GM18861 (cell line): ENCODE results near the gene MED4.
"Not testable (repeated sequence)": the region's sequence is repeated elsewhere in the genome, so short reads cannot be mapped to it uniquely, and the experiment has no call there.

Experiments
- ATAC-seq: cut with Tn5 transposase; IDR thresholded peaks from one replicate; pipeline ENCODE4 v1.9.1; 2021; ENCODE audit not compliant: unreplicated experiment

The MED4 gene

GRCh38 chr13:48096670-48097069, 1.8 kb upstream of the MED4 start:
- no peak for ATAC-seq

- no peak for ATAC-seq
Observed at GRCh38 chr13:48094404-48094780, 512 bp downstream of the MED4 start.

GRCh38 chr13:48093588-48093987, 1.3 kb downstream of the MED4 start:
- ATAC-seq: no peak

GRCh38 chr13:48086272-48086671, 8.6 kb downstream of the MED4 start:
- no peak for ATAC-seq

GRCh38 chr13:48081739-48082138, 13.2 kb downstream of the MED4 start:
- no peak for ATAC-seq

- peak; percentile 99 for ATAC-seq
Observed at GRCh38 chr13:48078251-48078656, 16.6 kb downstream of the MED4 start.

- ATAC-seq: no peak
Observed at GRCh38 chr13:48074006-48074405, 20.9 kb downstream of the MED4 start.

GRCh38 chr13:48072787-48073186, 22.1 kb downstream of the MED4 start:
- ATAC-seq: no peak

- ATAC-seq: no peak
Observed at GRCh38 chr13:48072304-48072703, 22.6 kb downstream of the MED4 start.

GRCh38 chr13:48070942-48071341, 24.0 kb downstream of the MED4 start:
- ATAC-seq: no peak

GRCh38 chr13:48069573-48069972, 25.3 kb downstream of the MED4 start:
- no peak for ATAC-seq

- ATAC-seq: no peak
Observed at GRCh38 chr13:48068952-48069351, 26.0 kb downstream of the MED4 start.

GRCh38 chr13:48068036-48068435, 26.9 kb downstream of the MED4 start:
- ATAC-seq: no peak

- no peak for ATAC-seq
Observed at GRCh38 chr13:48066310-48066989, 28.5 kb downstream of the MED4 start.

GRCh38 chr13:48059951-48060350, 35.0 kb downstream of the MED4 start:
- not testable (repeated sequence) for ATAC-seq

- not testable (repeated sequence) for ATAC-seq
Observed at GRCh38 chr13:48058536-48058935, 36.4 kb downstream of the MED4 start.

- no peak for ATAC-seq
Observed at GRCh38 chr13:48055712-48056111, 39.2 kb downstream of the MED4 start.

GRCh38 chr13:48054601-48055000, 40.3 kb downstream of the MED4 start:
- no peak for ATAC-seq

GRCh38 chr13:48050550-48050949, 44.4 kb downstream of the MED4 start:
- no peak for ATAC-seq

GRCh38 chr13:48043789-48044503, 51.0 kb downstream of the MED4 start:
- ATAC-seq: peak; percentile 52

- ATAC-seq: no peak
Observed at GRCh38 chr13:48042894-48043293, 52.0 kb downstream of the MED4 start.

- ATAC-seq: no peak
Observed at GRCh38 chr13:48040896-48041295, 54.0 kb downstream of the MED4 start.

- no peak for ATAC-seq
Observed at GRCh38 chr13:48040049-48040448, 54.9 kb downstream of the MED4 start.
